GM08714 (cell line): ENCODE data around the gene ECHDC3.
"Not testable (repeated sequence)": the region's sequence is repeated elsewhere in the genome, so short reads cannot be mapped to it uniquely, and the experiment has no call there.

Source experiments
- H3K4me3 ChIP-seq: fragments of 200-500 bp; sonication (Bioruptor generic); 2 replicates; pipeline ENCODE4 v1.5.1; 2014; ENCODE audit warnings: mild to moderate bottlenecking, low read length, inconsistent platforms
- ZNF274 ChIP-seq: IDR thresholded peaks from 2 replicates; pipeline ENCODE4 v1.6.1; 2012; ENCODE audit warnings: mild to moderate bottlenecking, low read depth, low read length

Gene ECHDC3

GRCh38 chr10:11707624-11708350, 34.4 kb upstream of the ECHDC3 start:
- TF ChIP-seq ZNF274 = no peak

GRCh38 chr10:11708801-11709200, 33.4 kb upstream of the ECHDC3 start:
- H3K4me3 ChIP-seq = not testable (repeated sequence)

More at GRCh38 chr10:11707624-11708350, 34.4 kb upstream of the ECHDC3 start:
- no peak overlapping the region for H3K4me3 ChIP-seq

- no peak for TF ChIP-seq ZNF274
- no peak overlapping the region for H3K4me3 ChIP-seq
Measured at GRCh38 chr10:11712744-11713143, 29.4 kb upstream of the ECHDC3 start.

- TF ChIP-seq ZNF274 = no peak
Measured at GRCh38 chr10:11713186-11713743, 28.9 kb upstream of the ECHDC3 start.

GRCh38 chr10:11713963-11714362, 28.2 kb upstream of the ECHDC3 start:
- H3K4me3 ChIP-seq = no peak overlapping the region
- no peak for TF ChIP-seq ZNF274

More at GRCh38 chr10:11713186-11713743, 28.9 kb upstream of the ECHDC3 start:
- H3K4me3 ChIP-seq = no peak overlapping the region

- TF ChIP-seq ZNF274 = no peak
- H3K4me3 ChIP-seq = no peak overlapping the region
Measured at GRCh38 chr10:11714750-11715365, 27.3 kb upstream of the ECHDC3 start.

- TF ChIP-seq ZNF274 = no peak
- no peak overlapping the region for H3K4me3 ChIP-seq
Measured at GRCh38 chr10:11715815-11716494, 26.2 kb upstream of the ECHDC3 start.

GRCh38 chr10:11716686-11717085, 25.5 kb upstream of the ECHDC3 start:
- no peak for TF ChIP-seq ZNF274
- no peak overlapping the region for H3K4me3 ChIP-seq

GRCh38 chr10:11719496-11720259, 22.5 kb upstream of the ECHDC3 start:
- no peak overlapping the region for H3K4me3 ChIP-seq
- TF ChIP-seq ZNF274 = no peak

- TF ChIP-seq ZNF274 = no peak
- no peak overlapping the region for H3K4me3 ChIP-seq
Measured at GRCh38 chr10:11720260-11720741, 21.9 kb upstream of the ECHDC3 start.

- no peak for TF ChIP-seq ZNF274
- no peak overlapping the region for H3K4me3 ChIP-seq
Measured at GRCh38 chr10:11721806-11722205, 20.4 kb upstream of the ECHDC3 start.

GRCh38 chr10:11723359-11723758, 18.8 kb upstream of the ECHDC3 start:
- H3K4me3 ChIP-seq = no peak overlapping the region
- no peak for TF ChIP-seq ZNF274

GRCh38 chr10:11724938-11725776, 17.0 kb upstream of the ECHDC3 start:
- H3K4me3 ChIP-seq = no peak overlapping the region
- no peak for TF ChIP-seq ZNF274
